Upper lobe of left lung (tissue), 4 donors: ENCODE measurements around the gene MYT1.

Experiments used
- CTCF ChIP-seq, 6 experiments: fragments of 450-650 bp in 4 of 6; fragments of 200-600 bp in 2 of 6; sonication (generic) in 2 of 6; IDR thresholded peaks; one replicate each; pipeline ENCODE4 v1.5.1; 2016 to 2019; ENCODE audit warnings: antibody characterized with exemption in 6 of 6
- EP300 ChIP-seq, 4 donors: sonication (generic); formaldehyde crosslinking; IDR thresholded peaks; one replicate each; pipeline ENCODE4 v1.5.1; 2017; ENCODE audit warnings: antibody characterized with exemption in 4 of 4, control low read depth in 2 of 4
- POLR2A ChIP-seq, 4 donors: fragments of 450-650 bp; IDR thresholded peaks; one replicate each; pipeline ENCODE4 v1.5.1; 2016 to 2017; ENCODE audit warnings: antibody characterized with exemption in 4 of 4, mild to moderate bottlenecking in 2 of 4
- POLR2AphosphoS5 ChIP-seq, 2 donors: sonication (generic); formaldehyde crosslinking; IDR thresholded peaks; one replicate each; pipeline ENCODE4 v1.5.1; 2017; ENCODE audit warnings: antibody characterized with exemption in 2 of 2

- TF ChIP-seq CTCF (IDR thresholded peaks at IDR 0.05) (no peak), POLR2AphosphoS5 (IDR thresholded peaks at IDR 0.05) (no peak), EP300 (IDR thresholded peaks at IDR 0.05) (no peak), POLR2A (IDR thresholded peaks at IDR 0.05) (no peak)
Measured at GRCh38 chr20:64261138-64261537, 96.9 kb downstream of the MYT1 start.
